Liver (tissue), 9 donors: ENCODE results near the gene RAB44. TPM values are rescaled to one million over a fixed set of nuclear protein-coding genes. Genes with fewer than 3 reads are reported as not detected.

Experiments
- DNase-seq: peaks from one replicate; pipeline ENCODE4 v3.0.0-alpha.2; 2017; ENCODE audit warnings: low spot score
- H3K27ac ChIP-seq, 2 donors: one replicate each; pipeline ENCODE4 v1.7.0; 2013; ENCODE audit warnings: inconsistent platforms in 2 of 2, low read length in 2 of 2, control low read depth in 1 of 2, low read depth in 1 of 2, mild to moderate bottlenecking in 1 of 2
- H3K27me3 ChIP-seq, 4 donors: one replicate each; pipeline versions ENCODE4 v1.6.1 to v1.7.0; 2013; ENCODE audit warnings: low read length in 3 of 4, inconsistent platforms in 1 of 4, mild to moderate bottlenecking in 1 of 4, moderate library complexity in 1 of 4; ENCODE audit not compliant: control insufficient read depth in 4 of 4, insufficient read depth in 4 of 4
- H3K36me3 ChIP-seq, 4 donors: one replicate each; pipeline versions ENCODE4 v1.6.1 to v1.7.0; 2013; ENCODE audit warnings: low read length in 3 of 4, mild to moderate bottlenecking in 3 of 4, low read depth in 1 of 4, moderate library complexity in 1 of 4; ENCODE audit not compliant: control insufficient read depth in 4 of 4, insufficient read depth in 3 of 4
- H3K4me1 ChIP-seq, 4 donors: one replicate each; pipeline versions ENCODE4 v1.6.1 to v1.7.0; 2013; ENCODE audit warnings: low read length in 3 of 4, mild to moderate bottlenecking in 3 of 4, moderate library complexity in 1 of 4; ENCODE audit not compliant: control insufficient read depth in 4 of 4, insufficient read depth in 4 of 4
- H3K4me3 ChIP-seq, 3 donors: one replicate each; pipeline versions ENCODE4 v1.6.1 to v1.7.0; 2013; ENCODE audit warnings: low read length in 3 of 3, control low read depth in 1 of 3, low read depth in 1 of 3, mild to moderate bottlenecking in 1 of 3
- H3K9ac ChIP-seq, 2 donors: one replicate each; pipeline ENCODE4 v1.7.0; 2013; ENCODE audit warnings: low read length in 2 of 2, mild to moderate bottlenecking in 2 of 2, moderate library complexity in 2 of 2, control low read depth in 1 of 2, low read depth in 1 of 2
- H3K9me3 ChIP-seq, 4 donors: one replicate each; pipeline versions ENCODE4 v1.6.1 to v1.7.0; 2013; ENCODE audit warnings: low read length in 3 of 4; ENCODE audit not compliant: control insufficient read depth in 4 of 4
- EGR1 ChIP-seq, 2 donors: IDR thresholded peaks; 2 replicates each; pipeline ENCODE4 v1.6.1; 2016 to 2018; ENCODE audit warnings: antibody characterized with exemption in 2 of 2, low read depth in 2 of 2
- FOXA2 ChIP-seq: IDR thresholded peaks from 2 replicates; pipeline ENCODE4 v1.6.1; 2016; ENCODE audit warnings: antibody characterized with exemption
- HNF4A ChIP-seq, 2 donors: conservative IDR thresholded peaks; 2 replicates each; pipeline ENCODE4 v1.6.1; 2016; ENCODE audit warnings: antibody characterized with exemption in 2 of 2, mild to moderate bottlenecking in 2 of 2
- HNF4G ChIP-seq: IDR thresholded peaks from 2 replicates; pipeline ENCODE4 v1.6.1; 2016; ENCODE audit warnings: antibody characterized with exemption
- JUND ChIP-seq, 2 donors: IDR thresholded peaks; 2 replicates each; pipeline ENCODE4 v1.6.1; 2016; ENCODE audit warnings: antibody characterized with exemption in 2 of 2
- MAX ChIP-seq: IDR thresholded peaks from 2 replicates; pipeline ENCODE4 v1.6.1; 2016; ENCODE audit warnings: antibody characterized with exemption
- NR2F2 ChIP-seq: IDR thresholded peaks from 2 replicates; pipeline ENCODE4 v1.6.1; 2016; ENCODE audit warnings: antibody characterized with exemption
- RAD21 ChIP-seq, 2 donors: IDR thresholded peaks; 2 replicates each; pipeline ENCODE4 v1.6.1; 2016; ENCODE audit warnings: antibody characterized with exemption in 2 of 2, mild to moderate bottlenecking in 2 of 2
- REST ChIP-seq: IDR thresholded peaks from 2 replicates; pipeline ENCODE4 v1.6.1; 2016; ENCODE audit warnings: antibody characterized with exemption, mild to moderate bottlenecking
- RXRA ChIP-seq, 2 donors: IDR thresholded peaks; 2 replicates each; pipeline ENCODE4 v1.6.1; 2017 to 2018; ENCODE audit warnings: antibody characterized with exemption in 2 of 2, mild to moderate bottlenecking in 1 of 2
- SP1 ChIP-seq: IDR thresholded peaks from 2 replicates; pipeline ENCODE4 v1.6.1; 2018; ENCODE audit warnings: antibody characterized with exemption, mild to moderate bottlenecking
- TAF1 ChIP-seq: conservative IDR thresholded peaks from 2 replicates; pipeline ENCODE4 v1.6.1; 2016; ENCODE audit warnings: antibody characterized with exemption, mild to moderate bottlenecking
- YY1 ChIP-seq: IDR thresholded peaks from 2 replicates; pipeline ENCODE4 v1.6.1; 2016; ENCODE audit warnings: antibody characterized with exemption, mild to moderate bottlenecking
- ZBTB33 ChIP-seq: IDR thresholded peaks from 2 replicates; pipeline ENCODE4 v1.6.1; 2016; ENCODE audit warnings: antibody characterized with exemption
- WGBS: extraction: QIAGEN DNeasy Blood & Tissue Kit; methylation state at CpG from one replicate; pipeline ENCODE4 v1.1.7; 2013; 5-methylcytosine and 5-hydroxymethylcytosine counted together
- polyA plus RNA-seq, 2 donors: library from polyadenylated mRNA; stranded (reverse) in 1 of 2; unstranded in 1 of 2; fragments of 200-250 nt in 1 of 2; fragments of >200 nt in 1 of 2; fragmentation: Nextera tagmentation in 1 of 2; extraction: Ambion mirVana in 1 of 2; gene quantifications; one replicate each; pipeline versions ENCODE4 v1.2.1 to v1.2.3, GENCODE V29; 2013 to 2015
- total RNA-seq, 2 donors: library from RNA; depleted of rRNA; stranded (reverse); fragments of >200 nt; gene quantifications; one replicate each; pipeline ENCODE4 v1.2.3, GENCODE V29; 2014
- TF ChIP-seq, protein P1 (sequence below): IDR thresholded peaks from 2 replicates; pipeline ENCODE4 v1.6.1; 2016; ENCODE audit warnings: antibody characterized with exemption
- donor health status: healthy.
- donor health status: healthy.
- donor health status: healthy.
- donor health status: healthy.
- donor health status: healthy.

RAB44 gene
- total and polyA plus RNA-seq, 4 donors: 0.02 to 1.3 (median 0.08) TPM; not detected in 1

- H3K4me3 ChIP-seq: no peak overlapping the region
- WGBS: 97% methylated on average over 1 of the region's 1 CpG
- H3K36me3 ChIP-seq: no peaks in the 10 kb centered on the region
- no peak overlapping the region for H3K9ac ChIP-seq
- DNase-seq: no peak
- no peaks in the 10 kb centered on the region for H3K27me3 ChIP-seq
- no peak overlapping the region for H3K27ac ChIP-seq
- H3K9me3 ChIP-seq: no peaks in the 10 kb centered on the region
- TF ChIP-seq RAD21 (IDR thresholded peaks at IDR 0.05) (no peak), REST (no peak), NR2F2 (no peak), HNF4A (conservative IDR thresholded peaks at IDR 0.05) (no peak), YY1 (no peak), JUND (IDR thresholded peaks at IDR 0.05) (no peak), RXRA (IDR thresholded peaks at IDR 0.05) (no peak), EGR1 (IDR thresholded peaks at IDR 0.05; ENCODE audit: low read depth in 2 of 2) (no peak), TAF1 (no peak), ZBTB33 (no peak), HNF4G (no peak)
- peaks cover 0 to 8% (median 3%) of the 10 kb centered on the region in 4 donors for H3K4me1 ChIP-seq
These were observed 40.4 kb upstream of the RAB44 start for GRCh38 chr6:36657271-36657670.

GRCh38 chr6:36657942-36658544 is 39.6 kb upstream of the RAB44 start:
- DNase-seq: no peak
- peaks cover 0 to 8% (median 2%) of the 10 kb centered on the region in 4 donors for H3K4me1 ChIP-seq
- no peak overlapping the region for H3K4me3 ChIP-seq
- no peaks in the 10 kb centered on the region for H3K9me3 ChIP-seq
- TF ChIP-seq RXRA (IDR thresholded peaks at IDR 0.05): no peak
- H3K36me3 ChIP-seq: no peaks in the 10 kb centered on the region
- no peak overlapping the region for H3K9ac ChIP-seq
- no peak overlapping the region for H3K27ac ChIP-seq
- H3K27me3 ChIP-seq: no peaks in the 10 kb centered on the region
- WGBS: 83% methylated on average over 1 of the region's 1 CpG

DNA sequence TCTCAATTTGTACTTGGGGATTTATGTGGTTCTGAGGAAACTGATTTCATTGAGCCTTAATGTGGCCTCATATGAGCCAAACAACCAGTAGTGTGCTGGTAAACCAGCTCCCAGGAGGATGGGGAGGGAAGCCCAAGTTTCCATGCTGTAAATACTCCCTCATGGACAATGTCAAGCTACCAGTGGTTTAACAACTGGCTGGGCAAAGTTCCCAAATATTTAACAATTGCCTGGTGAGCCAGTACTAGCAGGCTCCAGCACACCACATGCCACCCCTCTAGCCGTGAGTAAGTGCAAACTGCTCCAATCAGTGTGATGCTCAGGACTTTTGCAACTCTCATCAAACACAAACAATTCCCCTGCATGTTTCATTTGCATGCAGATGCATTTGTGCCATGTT is 38.4 kb upstream of the RAB44 start:
- 84% methylated on average over 1 of the region's 1 CpG for whole genome bisulfite sequencing
- no peaks in the 10 kb centered on the region for H3K27me3 ChIP-seq
- H3K9me3 ChIP-seq: no peaks in the 10 kb centered on the region
- H3K4me3 ChIP-seq: no peak overlapping the region
- no peak overlapping the region for H3K9ac ChIP-seq
- peaks cover 0 to 8% (median 2%) of the 10 kb centered on the region in 4 donors for H3K4me1 ChIP-seq
- no peak overlapping the region for H3K27ac ChIP-seq
- DNase-seq: no peak
- no peaks in the 10 kb centered on the region for H3K36me3 ChIP-seq
- TF ChIP-seq FOXA2: no peak
- TF ChIP-seq, protein P1, sequence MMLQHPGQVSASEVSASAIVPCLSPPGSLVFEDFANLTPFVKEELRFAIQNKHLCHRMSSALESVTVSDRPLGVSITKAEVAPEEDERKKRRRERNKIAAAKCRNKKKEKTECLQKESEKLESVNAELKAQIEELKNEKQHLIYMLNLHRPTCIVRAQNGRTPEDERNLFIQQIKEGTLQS: no peak
- TF ChIP-seq NR2F2: no peak
- no peak for TF ChIP-seq TAF1
- no peak for TF ChIP-seq REST
- TF ChIP-seq ZBTB33: no peak
- no peak for TF ChIP-seq SP1
- TF ChIP-seq MAX: no peak
- no peak for TF ChIP-seq EGR1 (IDR thresholded peaks at IDR 0.05; ENCODE audit: low read depth in 2 of 2)
- TF ChIP-seq RAD21 (IDR thresholded peaks at IDR 0.05): no peak
- no peak for TF ChIP-seq JUND (IDR thresholded peaks at IDR 0.05)
